ENCODE data around the gene TPPP3.

GRCh38 chr16:67409631-67410030, 16.3 kb upstream of the TPPP3 start:
- TF ChIP-seq POLR2AphosphoS5 (IDR thresholded peaks at IDR 0.05; ENCODE audit: low read depth, low read length) (no peak), POLR2A (IDR thresholded peaks at IDR 0.05; ENCODE audit: low read depth, low read length) (no peak)

Data from GM12891 (cell line).